ENCODE measurements around the gene KCNH6.

KCNH6 gene, protein sequence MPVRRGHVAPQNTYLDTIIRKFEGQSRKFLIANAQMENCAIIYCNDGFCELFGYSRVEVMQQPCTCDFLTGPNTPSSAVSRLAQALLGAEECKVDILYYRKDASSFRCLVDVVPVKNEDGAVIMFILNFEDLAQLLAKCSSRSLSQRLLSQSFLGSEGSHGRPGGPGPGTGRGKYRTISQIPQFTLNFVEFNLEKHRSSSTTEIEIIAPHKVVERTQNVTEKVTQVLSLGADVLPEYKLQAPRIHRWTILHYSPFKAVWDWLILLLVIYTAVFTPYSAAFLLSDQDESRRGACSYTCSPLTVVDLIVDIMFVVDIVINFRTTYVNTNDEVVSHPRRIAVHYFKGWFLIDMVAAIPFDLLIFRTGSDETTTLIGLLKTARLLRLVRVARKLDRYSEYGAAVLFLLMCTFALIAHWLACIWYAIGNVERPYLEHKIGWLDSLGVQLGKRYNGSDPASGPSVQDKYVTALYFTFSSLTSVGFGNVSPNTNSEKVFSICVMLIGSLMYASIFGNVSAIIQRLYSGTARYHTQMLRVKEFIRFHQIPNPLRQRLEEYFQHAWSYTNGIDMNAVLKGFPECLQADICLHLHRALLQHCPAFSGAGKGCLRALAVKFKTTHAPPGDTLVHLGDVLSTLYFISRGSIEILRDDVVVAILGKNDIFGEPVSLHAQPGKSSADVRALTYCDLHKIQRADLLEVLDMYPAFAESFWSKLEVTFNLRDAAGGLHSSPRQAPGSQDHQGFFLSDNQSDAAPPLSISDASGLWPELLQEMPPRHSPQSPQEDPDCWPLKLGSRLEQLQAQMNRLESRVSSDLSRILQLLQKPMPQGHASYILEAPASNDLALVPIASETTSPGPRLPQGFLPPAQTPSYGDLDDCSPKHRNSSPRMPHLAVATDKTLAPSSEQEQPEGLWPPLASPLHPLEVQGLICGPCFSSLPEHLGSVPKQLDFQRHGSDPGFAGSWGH

DNA sequence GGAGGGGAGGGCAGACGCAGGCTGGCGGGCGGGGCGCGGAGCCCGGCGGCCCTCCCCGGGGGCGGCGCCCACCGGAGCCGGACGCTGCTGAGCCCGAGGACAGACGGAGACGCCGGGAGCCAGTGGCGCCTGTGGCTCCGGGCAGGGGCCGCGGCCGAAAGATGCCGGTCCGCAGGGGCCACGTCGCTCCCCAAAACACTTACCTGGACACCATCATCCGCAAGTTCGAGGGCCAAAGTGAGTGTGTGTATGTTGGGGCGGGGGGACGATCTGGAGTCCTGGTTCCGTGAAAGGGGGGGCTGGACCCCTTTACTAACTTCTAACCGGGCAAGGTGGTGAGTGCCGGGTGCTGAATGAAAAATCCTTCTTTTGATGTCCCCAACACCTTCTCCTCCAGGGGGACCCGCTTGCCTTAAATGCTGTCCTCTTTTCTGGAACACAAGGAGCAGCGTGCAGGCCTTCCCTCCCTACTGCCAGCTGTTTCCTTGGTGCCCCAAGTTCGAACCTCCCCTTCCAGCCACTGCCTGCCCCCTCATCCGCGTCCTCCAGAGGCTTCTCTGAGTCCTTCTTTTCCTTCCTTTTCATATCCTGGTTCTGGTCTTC is at the start of gene KCNH6:
KCNH6 (plus strand) TSS at position 106 of the 603 bp plus-strand sequence; CDS start at position 162, 56 bp downstream.
- DNase-seq, result no peak

DNA sequence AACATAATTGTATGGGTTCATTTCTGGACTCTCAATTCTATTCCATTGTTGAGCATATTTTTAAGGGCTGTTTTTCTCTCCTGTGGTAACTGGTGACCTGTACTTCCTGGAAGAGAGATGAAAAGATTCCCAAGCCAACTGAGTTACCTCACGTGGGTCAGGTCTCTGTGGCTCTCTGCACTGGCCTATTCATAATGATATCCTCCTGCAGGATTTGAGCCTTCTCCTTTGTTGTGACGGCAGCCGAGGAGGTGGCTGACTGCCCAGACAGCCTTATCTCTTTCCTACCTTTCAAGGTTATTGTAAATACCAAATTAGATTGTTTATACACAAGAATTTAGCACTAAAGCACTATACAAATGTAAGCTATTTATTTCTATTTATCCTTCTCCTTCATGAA is 49.0 kb upstream of the KCNH6 start:
- no peak for DNase-seq

- no peak for DNase-seq
Measured at GRCh38 chr17:63474586-63475460, 48.3 kb upstream of the KCNH6 start.

DNA sequence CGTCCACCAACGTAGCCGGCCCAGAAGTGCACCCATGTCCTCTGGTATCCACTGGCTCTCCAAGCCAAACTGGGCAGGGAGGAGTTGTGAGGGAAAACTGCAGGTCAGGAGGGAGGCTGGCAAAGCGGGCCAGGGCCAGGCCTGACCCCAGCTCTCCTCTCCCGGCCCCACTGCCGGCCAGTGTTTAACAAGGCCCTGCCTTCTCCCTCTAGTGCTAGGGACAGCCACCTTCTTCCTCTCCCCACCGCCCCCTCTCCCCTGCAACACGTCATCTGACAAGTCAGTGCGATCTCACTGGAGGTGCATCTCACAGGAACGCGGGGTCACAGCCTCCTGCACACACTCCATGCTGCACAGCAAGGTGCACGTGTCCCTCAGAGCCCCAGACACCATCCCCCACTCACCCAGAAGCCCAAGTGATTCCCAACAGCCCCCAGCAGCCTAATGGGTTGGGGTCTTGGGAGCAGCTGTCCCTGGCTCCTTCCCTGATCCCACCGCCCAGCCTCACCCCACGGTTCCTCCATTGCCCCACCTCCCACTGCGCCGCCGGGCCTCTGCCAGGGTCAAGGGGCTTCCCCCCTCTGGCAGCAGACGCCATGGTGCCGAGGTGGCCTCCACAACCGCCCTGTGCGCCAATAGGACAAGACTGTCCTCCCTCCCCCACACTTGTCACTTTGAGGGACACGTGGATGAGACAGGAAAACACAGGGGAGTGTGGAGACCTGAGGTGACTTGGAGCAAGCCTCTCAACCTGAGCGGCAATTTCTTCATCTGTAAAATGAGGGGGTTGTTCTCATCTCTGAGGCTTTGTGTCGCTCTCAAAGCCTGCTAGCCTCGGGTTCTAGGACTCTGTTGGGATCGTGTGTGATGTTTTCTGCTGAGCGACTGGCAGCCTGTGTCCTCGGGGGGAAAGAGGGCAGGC is 47.4 kb upstream of the KCNH6 start:
- DNase-seq, result no peak

- no peak for DNase-seq
Measured at GRCh38 chr17:63476459-63476853, 46.7 kb upstream of the KCNH6 start.

DNA sequence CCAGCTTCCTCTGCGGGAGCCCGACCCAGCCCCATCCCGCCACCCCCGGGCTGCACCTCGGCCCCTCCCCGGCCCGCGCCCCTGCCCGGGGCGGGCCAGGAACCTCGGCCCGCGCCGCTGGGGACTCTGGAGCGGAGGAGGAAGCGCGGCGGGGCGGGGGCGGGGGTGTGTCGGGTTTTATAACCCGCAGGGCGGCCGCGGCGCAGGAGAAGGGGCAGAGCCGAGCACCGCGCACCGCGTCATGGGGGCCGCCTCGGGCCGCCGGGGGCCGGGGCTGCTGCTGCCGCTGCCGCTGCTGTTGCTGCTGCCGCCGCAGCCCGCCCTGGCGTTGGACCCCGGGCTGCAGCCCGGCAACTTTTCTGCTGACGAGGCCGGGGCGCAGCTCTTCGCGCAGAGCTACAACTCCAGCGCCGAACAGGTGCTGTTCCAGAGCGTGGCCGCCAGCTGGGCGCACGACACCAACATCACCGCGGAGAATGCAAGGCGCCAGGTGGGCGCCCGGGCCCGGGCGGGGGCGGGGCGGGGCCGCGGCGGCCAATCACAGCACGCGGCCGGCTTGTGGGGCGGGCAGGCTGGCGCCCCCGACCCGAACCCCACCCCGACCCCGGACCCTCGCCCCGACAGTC is 46.2 kb upstream of the KCNH6 start, which contains the start of gene ACE:
ACE (plus strand) TSS at position 208 of the 626 bp plus-strand sequence; CDS start at position 242, 34 bp downstream.
- DNase-seq, result no peak

DNA sequence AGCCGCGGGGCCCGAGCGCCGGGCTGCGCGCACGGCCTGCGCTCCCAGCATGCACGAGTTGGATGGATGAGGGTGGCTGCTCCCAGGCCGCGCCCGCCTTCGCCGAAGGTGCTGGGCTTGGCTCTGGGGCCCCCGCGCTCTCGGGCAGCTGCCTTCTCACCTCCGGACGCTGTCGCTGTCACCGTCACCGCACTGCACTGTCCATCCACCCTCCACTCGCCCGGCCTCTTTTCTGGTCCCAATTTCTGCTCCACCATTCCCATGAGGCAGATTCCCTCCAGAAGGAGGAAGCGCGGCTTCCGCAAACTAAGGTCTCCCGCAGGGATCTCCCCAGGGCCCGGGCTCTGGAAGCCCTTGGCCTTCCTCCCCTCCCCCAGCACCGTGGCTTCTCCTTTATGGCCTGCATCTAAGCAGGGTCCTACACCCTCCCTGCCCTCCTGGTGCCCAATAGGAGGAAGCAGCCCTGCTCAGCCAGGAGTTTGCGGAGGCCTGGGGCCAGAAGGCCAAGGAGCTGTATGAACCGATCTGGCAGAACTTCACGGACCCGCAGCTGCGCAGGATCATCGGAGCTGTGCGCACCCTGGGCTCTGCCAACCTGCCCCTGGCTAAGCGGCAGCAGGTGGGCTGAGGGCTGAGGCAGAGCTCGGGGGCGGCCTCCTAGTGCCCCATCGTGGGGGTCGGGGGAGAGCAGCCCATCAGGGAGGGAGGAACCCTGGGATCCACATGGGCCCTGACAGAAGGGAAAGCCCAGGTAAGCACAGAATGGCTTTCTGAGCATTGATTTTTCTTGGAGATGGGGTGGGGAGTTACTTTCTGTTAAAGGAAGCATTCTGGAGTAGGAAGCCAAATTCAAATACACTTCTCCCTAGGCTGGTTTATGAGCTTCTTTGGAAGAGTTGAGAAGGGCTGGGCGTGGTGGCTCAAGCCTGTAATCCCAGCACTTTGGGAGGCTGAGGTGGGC is 45.4 kb upstream of the KCNH6 start:
- no peak for DNase-seq

DNA sequence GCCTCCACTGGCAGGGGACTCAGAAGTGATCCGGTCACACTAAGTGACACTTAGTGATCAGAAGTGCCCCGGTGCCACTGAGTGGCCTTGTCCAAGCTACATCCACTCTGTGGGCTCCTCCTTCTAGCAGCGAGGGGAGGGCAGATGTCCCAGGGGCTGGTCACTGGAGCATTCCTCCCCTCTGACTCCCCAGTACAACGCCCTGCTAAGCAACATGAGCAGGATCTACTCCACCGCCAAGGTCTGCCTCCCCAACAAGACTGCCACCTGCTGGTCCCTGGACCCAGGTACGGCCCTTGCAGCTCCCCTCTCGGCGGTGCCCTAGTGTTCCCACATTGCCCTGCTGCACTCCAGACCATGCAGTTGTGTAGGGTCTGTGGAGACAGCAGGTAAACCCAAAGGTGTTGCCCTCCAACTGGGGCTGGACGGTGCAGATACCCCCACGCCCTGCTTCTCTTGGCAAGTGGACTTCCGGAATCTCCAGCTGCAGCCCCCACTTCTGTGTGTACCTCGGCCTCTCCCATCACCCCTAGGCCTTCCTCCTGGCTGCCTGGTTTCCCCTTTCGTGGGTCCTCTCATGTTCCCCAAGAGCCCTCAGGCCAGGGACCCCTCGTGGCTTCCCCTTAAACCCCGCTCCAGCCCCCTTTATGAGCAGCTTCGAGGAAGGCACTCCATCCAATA is 44.2 kb upstream of the KCNH6 start:
- DNase-seq, result peak; percentile 61

- no peak for DNase-seq
Measured at GRCh38 chr17:63479495-63480184, 43.5 kb upstream of the KCNH6 start.

GRCh38 chr17:63480192-63480784 is 42.9 kb upstream of the KCNH6 start:
- no peak for DNase-seq

GRCh38 chr17:63480826-63481487 is 42.2 kb upstream of the KCNH6 start:
- no peak for DNase-seq

- DNase-seq, result no peak
Measured at GRCh38 chr17:63481488-63481870, 41.7 kb upstream of the KCNH6 start.

DNA sequence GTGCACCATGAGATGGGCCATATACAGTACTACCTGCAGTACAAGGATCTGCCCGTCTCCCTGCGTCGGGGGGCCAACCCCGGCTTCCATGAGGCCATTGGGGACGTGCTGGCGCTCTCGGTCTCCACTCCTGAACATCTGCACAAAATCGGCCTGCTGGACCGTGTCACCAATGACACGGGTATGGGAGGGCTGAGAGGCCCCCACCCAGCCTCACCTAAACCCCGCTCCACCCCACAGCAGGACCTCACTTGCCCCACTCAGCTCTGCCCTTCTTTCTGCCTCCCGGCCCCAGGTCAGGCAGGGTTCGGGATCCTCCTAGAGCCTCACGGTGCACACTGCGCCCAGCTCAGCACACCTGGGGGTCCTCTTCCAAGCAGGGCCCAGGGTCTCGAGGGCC is 40.6 kb upstream of the KCNH6 start:
- DNase-seq, result no peak

DNA sequence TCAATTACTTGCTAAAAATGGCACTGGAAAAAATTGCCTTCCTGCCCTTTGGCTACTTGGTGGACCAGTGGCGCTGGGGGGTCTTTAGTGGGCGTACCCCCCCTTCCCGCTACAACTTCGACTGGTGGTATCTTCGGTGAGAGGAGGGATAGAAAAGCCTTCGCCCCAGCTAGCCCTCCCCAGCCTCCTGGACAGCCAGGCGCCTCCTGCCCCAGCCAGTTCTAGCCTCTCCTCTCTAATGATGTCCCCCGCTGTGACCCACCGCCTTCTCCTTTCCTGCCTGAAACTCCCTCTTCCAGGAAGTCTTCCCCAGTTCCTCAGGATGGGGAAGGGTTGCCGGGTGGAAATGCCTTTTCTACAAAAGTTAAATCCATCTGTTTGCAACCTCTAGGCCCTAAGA is 40.1 kb upstream of the KCNH6 start:
- no peak for DNase-seq

GRCh38 chr17:63483655-63484575 is 39.2 kb upstream of the KCNH6 start:
- DNase-seq, result no peak

Measured in GDM1 (cell line).